ENCODE data around the gene ADAMTS4.

DNA sequence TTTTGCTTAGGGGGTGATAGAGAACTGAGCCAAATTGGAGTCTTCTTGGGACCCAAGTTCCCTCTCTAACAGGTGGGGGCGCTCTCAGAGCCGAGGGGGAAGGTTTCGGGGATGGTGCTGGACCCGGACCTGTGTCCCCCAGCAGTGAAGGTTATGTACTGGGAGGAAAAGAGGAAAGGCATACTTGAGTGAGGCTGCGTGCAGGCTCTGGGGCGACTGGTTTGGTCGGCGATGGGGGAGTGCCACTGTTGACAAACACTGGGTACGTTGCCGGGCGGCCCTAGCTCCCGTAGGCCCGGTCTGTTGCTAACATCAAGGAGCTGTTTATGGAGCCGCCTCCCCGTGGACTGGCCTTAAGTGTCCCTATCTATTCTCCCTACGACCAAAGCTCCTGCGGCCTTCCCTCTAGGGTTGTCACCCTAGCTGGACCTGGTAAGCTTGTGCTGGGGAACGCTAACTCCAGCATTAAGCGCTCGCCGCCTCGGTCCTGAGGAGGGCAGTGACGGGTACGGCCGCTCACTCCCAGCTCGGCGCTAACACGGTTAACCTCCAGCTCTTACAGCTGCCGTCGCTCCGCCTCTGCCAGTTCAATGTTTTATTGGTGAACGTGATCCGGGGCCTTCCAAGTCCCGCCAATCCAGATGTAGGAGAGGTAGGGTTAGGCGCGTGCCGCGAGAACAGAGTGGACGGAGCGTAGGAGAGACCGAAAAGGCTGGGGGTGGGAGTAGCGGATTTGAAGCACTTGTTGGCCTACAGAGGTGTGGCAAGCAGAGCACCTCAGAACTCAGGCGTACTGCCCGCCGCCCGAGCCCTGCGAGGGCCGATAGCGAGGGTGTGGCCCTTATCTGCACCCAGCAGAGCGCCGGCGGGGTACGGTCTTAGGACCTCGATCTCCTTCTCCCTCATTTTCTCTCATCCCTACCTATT lies 32.8 kb downstream of the ADAMTS4 start, which contains the start of gene PPOX:
- TF ChIP-seq, protein P1, sequence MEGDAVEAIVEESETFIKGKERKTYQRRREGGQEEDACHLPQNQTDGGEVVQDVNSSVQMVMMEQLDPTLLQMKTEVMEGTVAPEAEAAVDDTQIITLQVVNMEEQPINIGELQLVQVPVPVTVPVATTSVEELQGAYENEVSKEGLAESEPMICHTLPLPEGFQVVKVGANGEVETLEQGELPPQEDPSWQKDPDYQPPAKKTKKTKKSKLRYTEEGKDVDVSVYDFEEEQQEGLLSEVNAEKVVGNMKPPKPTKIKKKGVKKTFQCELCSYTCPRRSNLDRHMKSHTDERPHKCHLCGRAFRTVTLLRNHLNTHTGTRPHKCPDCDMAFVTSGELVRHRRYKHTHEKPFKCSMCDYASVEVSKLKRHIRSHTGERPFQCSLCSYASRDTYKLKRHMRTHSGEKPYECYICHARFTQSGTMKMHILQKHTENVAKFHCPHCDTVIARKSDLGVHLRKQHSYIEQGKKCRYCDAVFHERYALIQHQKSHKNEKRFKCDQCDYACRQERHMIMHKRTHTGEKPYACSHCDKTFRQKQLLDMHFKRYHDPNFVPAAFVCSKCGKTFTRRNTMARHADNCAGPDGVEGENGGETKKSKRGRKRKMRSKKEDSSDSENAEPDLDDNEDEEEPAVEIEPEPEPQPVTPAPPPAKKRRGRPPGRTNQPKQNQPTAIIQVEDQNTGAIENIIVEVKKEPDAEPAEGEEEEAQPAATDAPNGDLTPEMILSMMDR (IDR thresholded peaks at IDR 0.05): peak in 5 of 6 experiments; percentile 8 to 44 (median 27)
- peak in 3 of 4 donors; percentile 8 to 66 (median 45) for TF ChIP-seq POLR2A (IDR thresholded peaks at IDR 0.05)
